CD14-positive monocyte (primary cell): ENCODE data around the gene EEF1G. TPM values are rescaled to one million over a fixed set of nuclear protein-coding genes. Genes with fewer than 3 reads are reported as not detected.
"Not testable (repeated sequence)": the region's sequence is repeated elsewhere in the genome, so short reads cannot be mapped to it uniquely, and the experiment has no call there.

Experiments
- DNase-seq, 3 donors: peaks; one replicate each; pipeline ENCODE4 v3.0.0-alpha.2; 2011 to 2022
- H2AFZ ChIP-seq: 2 replicates; pipeline ENCODE4 v1.6.0; 2012; ENCODE audit warnings: mild to moderate bottlenecking, low read depth, low read length, inconsistent platforms; ENCODE audit not compliant: insufficient read depth, poor library complexity, severe bottlenecking
- H3K27ac ChIP-seq, 2 donors: 1 replicate in 1 of 2; 2 replicates in 1 of 2; pipeline ENCODE4 v1.5.1; 2012 to 2013; ENCODE audit warnings: low read length in 2 of 2, control low read depth in 1 of 2, inconsistent platforms in 1 of 2, low read depth in 1 of 2, mild to moderate bottlenecking in 1 of 2
- H3K27me3 ChIP-seq, 2 donors: one replicate each; pipeline versions ENCODE4 v1.6.0 to v1.6.1; 2011 to 2013; ENCODE audit warnings: low read length in 2 of 2; ENCODE audit not compliant: control insufficient read depth in 2 of 2, insufficient read depth in 2 of 2
- H3K36me3 ChIP-seq, 2 donors: replicated peaks in 1 of 2; 1 replicate in 1 of 2; 2 replicates in 1 of 2; pipeline versions ENCODE4 v1.5.1 to v1.6.1; 2012 to 2013; ENCODE audit warnings: low read length in 2 of 2, control low read depth in 1 of 2, inconsistent platforms in 1 of 2, mild to moderate bottlenecking in 1 of 2; ENCODE audit not compliant: insufficient read depth in 2 of 2, control insufficient read depth in 1 of 2
- H3K4me1 ChIP-seq, 2 donors: 1 replicate in 1 of 2; 2 replicates in 1 of 2; pipeline versions ENCODE4 v1.5.1 to v1.6.1; 2012 to 2013; ENCODE audit warnings: low read length in 2 of 2, control low read depth in 1 of 2, inconsistent platforms in 1 of 2, mild to moderate bottlenecking in 1 of 2, moderate library complexity in 1 of 2; ENCODE audit not compliant: insufficient read depth in 2 of 2, control insufficient read depth in 1 of 2
- H3K4me2 ChIP-seq: replicated peaks from 2 replicates; pipeline ENCODE3; 2012; ENCODE audit warnings: low read length, moderate library complexity, mild to moderate bottlenecking; ENCODE audit not compliant: poor library complexity, severe bottlenecking; ENCODE audit errors: extremely low read depth
- H3K4me3 ChIP-seq, 3 experiments: fragments of 200-600 bp in 1 of 3; sonication (generic) in 1 of 3; replicated peaks in 1 of 3; 1 replicate in 2 of 3; 2 replicates in 1 of 3; pipeline ENCODE4 v1.5.1; 2011 to 2013; ENCODE audit warnings: low read length in 3 of 3, mild to moderate bottlenecking in 3 of 3, control low read depth in 2 of 3, low read depth in 2 of 3, inconsistent platforms in 1 of 3, moderate library complexity in 1 of 3
- H3K79me2 ChIP-seq: 2 replicates; pipeline ENCODE4 v1.6.0; 2012; ENCODE audit warnings: mild to moderate bottlenecking, control low read depth, inconsistent platforms, low read length, moderate library complexity; ENCODE audit not compliant: insufficient read depth
- H3K9ac ChIP-seq: 2 replicates; pipeline ENCODE4 v1.6.0; 2017; ENCODE audit warnings: low read length, mild to moderate bottlenecking; ENCODE audit not compliant: insufficient read depth, poor library complexity, severe bottlenecking
- H3K9me3 ChIP-seq, 2 donors: replicated peaks in 1 of 2; 1 replicate in 1 of 2; 2 replicates in 1 of 2; pipeline versions ENCODE4 v1.5.1 to v1.6.1; 2012 to 2013; ENCODE audit warnings: low read length in 2 of 2, control low read depth in 1 of 2; ENCODE audit not compliant: control insufficient read depth in 1 of 2, insufficient read depth in 1 of 2
- H4K20me1 ChIP-seq: 2 replicates; pipeline ENCODE4 v1.6.0; 2012; ENCODE audit warnings: mild to moderate bottlenecking, low read length, control low read depth, moderate library complexity; ENCODE audit not compliant: insufficient read depth
- H3K27ac Mint-ChIP-seq, 7 donors: one replicate each; pipeline ENCODE4 v1.8.0; 2020; ENCODE audit warnings: mild to moderate bottlenecking in 7 of 7, mixed read lengths in 7 of 7, moderate library complexity in 6 of 7, inconsistent platforms in 2 of 7
- H3K27me3 Mint-ChIP-seq, 3 donors: one replicate each; pipeline ENCODE4 v1.8.0; 2021 to 2022; ENCODE audit warnings: low read depth in 3 of 3, mild to moderate bottlenecking in 3 of 3, mixed read lengths in 3 of 3, moderate library complexity in 3 of 3, inconsistent platforms in 1 of 3
- H3K36me3 Mint-ChIP-seq, 2 donors: one replicate each; pipeline ENCODE4 v1.8.0; 2020; ENCODE audit warnings: mixed read lengths in 2 of 2, inconsistent platforms in 1 of 2, mild to moderate bottlenecking in 1 of 2
- H3K4me1 Mint-ChIP-seq: one replicate; pipeline ENCODE4 v1.8.0; 2020; ENCODE audit warnings: mild to moderate bottlenecking, mixed read lengths
- H3K4me3 Mint-ChIP-seq, 2 donors: one replicate each; pipeline ENCODE4 v1.8.0; 2020; ENCODE audit warnings: mild to moderate bottlenecking in 2 of 2, mixed read lengths in 2 of 2, moderate library complexity in 1 of 2
- H3K9me3 Mint-ChIP-seq, 7 donors: one replicate each; pipeline ENCODE4 v1.8.0; 2020 to 2022; ENCODE audit warnings: mixed read lengths in 7 of 7, mild to moderate bottlenecking in 6 of 7, moderate library complexity in 6 of 7, inconsistent platforms in 2 of 7
- CTCF ChIP-seq: fragments of 200-600 bp; IDR thresholded peaks from one replicate; pipeline ENCODE4 v1.8.0; 2022; ENCODE audit warnings: antibody characterized with exemption, mild to moderate bottlenecking
- WGBS: methylation state at CpG from one replicate; pipeline ENCODE4 v1.1.5; 2013; ENCODE audit warnings: missing lambda C conversion rate; ENCODE audit not compliant: insufficient coverage; 5-methylcytosine and 5-hydroxymethylcytosine counted together
- intact Hi-C, 2 donors: fragments of 100-400 bp; cut with micrococcal nuclease; formaldehyde crosslinking; loops; one replicate each; pipeline versions ENCODE4 v1.15.0 to v1.15.1; 2023
- polyA plus RNA-seq, 3 donors: library from polyadenylated mRNA; depleted of rRNA in 1 of 3; unstranded in 2 of 3; stranded (reverse) in 1 of 3; fragments of 300-500 nt in 2 of 3; fragments of >200 nt in 1 of 3; fragmentation: Illumina TruSeq in 2 of 3; gene quantifications; 1 replicate in 2 of 3; 2 replicates in 1 of 3; pipeline ENCODE4 v1.2.3, GENCODE V29; 2012 to 2021

The EEF1G gene
- polyA plus RNA-seq, 3 donors = 490 to 603 (median 491) TPM

- Histone ChIP-seq H3K27ac (peak within 1 kb of the TSS; percentile 91 to 96), H3K9me3 (no peaks in the 10 kb centered on the region), H2AFZ (peak within 1 kb of the TSS; percentile 94), H3K4me2 (peak within 1 kb of the TSS; percentile 90), H3K27me3 (no peaks in the 10 kb centered on the region), H3K4me1 (peaks cover 27 to 41% of the 10 kb centered on the region in 2 donors), H3K9ac (peak within 1 kb of the TSS; percentile 86), H3K79me2 (peaks cover 24% of the 10 kb centered on the region), H3K36me3 (peaks cover 41 to 54% of the 10 kb centered on the region in 2 donors), H4K20me1 (peaks cover 26% of the 10 kb centered on the region), H3K4me3 (peak within 1 kb of the TSS; percentile 67 to 98 (median 82))
- Mint-ChIP-seq H3K9me3 (peaks cover 0 to 2% (median 0%) of the 10 kb centered on the region in 7 donors), H3K27ac (peak within 1 kb of the TSS; percentile 95 to 99 (median 98)), H3K27me3 (peaks cover 0 to 2% (median 0%) of the 10 kb centered on the region in 3 donors), H3K4me1 (peaks cover 33% of the 10 kb centered on the region), H3K36me3 (peaks cover 52 to 58% of the 10 kb centered on the region in 2 donors), H3K4me3 (peak within 1 kb of the TSS; percentile 92 to 95)
- WGBS = under 1% methylated on average over 58 of the region's 58 CpGs
- TF ChIP-seq CTCF = peak; percentile 19
- peak; percentile 98 to 99 (median 99) for DNase-seq
- intact Hi-C loops = loop anchor here (2.0 to 10.0 kb wide), 5 partner anchors 17 to 273 kb away; partner anchors contain the start of genes BSCL2 (in 2 of the 2), GNG3 (in 2 of the 2), INTS5 (in 1 of the 2) and TMEM179B (in 1 of the 2)
Measured at GRCh38 chr11:62591448-62592145, 17.9 kb upstream of the EEF1G start, which contains the start of gene TUT1. Gene TUT1 (minus strand): TSS chr11:62591523. CDS start chr11:62591485, 38 bp downstream.

- peaks cover 27 to 40% of the 10 kb centered on the region in 2 donors for H3K4me1 ChIP-seq
- H3K36me3 ChIP-seq = peaks cover 28 to 43% of the 10 kb centered on the region in 2 donors
- no peaks in the 10 kb centered on the region for H3K27me3 ChIP-seq
- TF ChIP-seq CTCF = peak; percentile 17
- Mint-ChIP-seq H3K27ac (peak overlapping the region in 2 of 7 donors; percentile 25 to 58), H3K36me3 (peaks cover 33 to 51% of the 10 kb centered on the region in 2 donors), H3K4me3 (no peak overlapping the region), H3K4me1 (peaks cover 33% of the 10 kb centered on the region), H3K9me3 (peaks cover 0 to 2% (median 0%) of the 10 kb centered on the region in 7 donors), H3K27me3 (peaks cover 0 to 2% (median 0%) of the 10 kb centered on the region in 3 donors)
- DNase-seq = no peak
- H3K27ac ChIP-seq = no peak overlapping the region
- peaks cover 29% of the 10 kb centered on the region for H3K79me2 ChIP-seq
- no peaks in the 10 kb centered on the region for H3K9me3 ChIP-seq
- H4K20me1 ChIP-seq = peaks cover 9% of the 10 kb centered on the region
- no peak overlapping the region for H2AFZ ChIP-seq
- H3K9ac ChIP-seq = no peak overlapping the region
- WGBS = 87% methylated on average over 12 of the region's 18 CpGs
- H3K4me2 ChIP-seq = no peak overlapping the region
- H3K4me3 ChIP-seq = no peak overlapping the region
- intact Hi-C loops = no loop called here
Measured at GRCh38 chr11:62588966-62589637, 15.4 kb upstream of the EEF1G start.

GRCh38 chr11:62585356-62585755 lies 11.7 kb upstream of the EEF1G start:
- H3K4me3 Mint-ChIP-seq, DNase-seq: not testable (repeated sequence)
- H3K36me3 ChIP-seq = peaks cover 37 to 63% of the 10 kb centered on the region in 2 donors

More at GRCh38 chr11:62585356-62585755, 11.7 kb upstream of the EEF1G start:
- H3K4me1 ChIP-seq, intact Hi-C loops, H3K9me3 Mint-ChIP-seq, H3K27me3 ChIP-seq, H3K9ac ChIP-seq, H3K4me2 ChIP-seq, H3K27ac ChIP-seq, H2AFZ ChIP-seq, H3K27me3 Mint-ChIP-seq, H3K9me3 ChIP-seq, H4K20me1 ChIP-seq, H3K4me1 Mint-ChIP-seq, H3K4me3 ChIP-seq: not testable (repeated sequence)
- peak overlapping the region in 1 of 7 donors; percentile 30 for H3K27ac Mint-ChIP-seq
- H3K79me2 ChIP-seq = peaks cover 16% of the 10 kb centered on the region
- peaks cover 41 to 65% of the 10 kb centered on the region in 2 donors for H3K36me3 Mint-ChIP-seq
- 98% methylated on average over 7 of the region's 7 CpGs for WGBS
